Astrocyte (in vitro differentiated cells and primary cell): ENCODE measurements around the gene MESP2.
"Not testable (repeated sequence)": the region's sequence is repeated elsewhere in the genome, so short reads cannot be mapped to it uniquely, and the experiment has no call there.

Source experiments
- CTCF ChIP-seq: IDR thresholded peaks from 2 replicates; pipeline ENCODE4 v1.5.1; 2011; ENCODE audit warnings: low read depth, mild to moderate bottlenecking, inconsistent platforms, low read length, moderate library complexity; ENCODE audit not compliant: insufficient read depth
- EZH2 ChIP-seq: IDR thresholded peaks from 2 replicates; pipeline ENCODE4 v1.6.1; 2012; ENCODE audit warnings: mild to moderate bottlenecking, low read length, inconsistent platforms; ENCODE audit not compliant: insufficient read depth

DNA sequence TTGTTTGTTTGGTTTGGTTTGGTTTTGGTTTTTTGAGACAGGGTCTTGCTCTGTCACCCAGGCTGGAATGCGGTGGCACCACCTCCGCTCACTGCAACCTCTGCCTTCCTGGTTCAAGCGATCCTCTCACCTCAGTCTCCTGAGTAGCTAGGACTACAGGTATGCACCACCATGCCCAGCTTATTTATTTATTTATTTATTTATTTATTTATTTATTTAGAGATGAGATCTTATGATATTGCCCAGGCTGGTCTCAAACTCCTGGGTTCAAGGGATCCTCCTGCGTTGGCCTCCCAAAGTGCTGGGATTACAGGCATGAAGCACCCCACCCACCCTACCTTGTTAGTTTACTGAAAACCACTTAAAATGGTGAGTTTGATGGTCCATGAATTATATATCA, 12.5 kb downstream of the MESP2 start:
- not testable (repeated sequence) for TF ChIP-seq CTCF, EZH2
